Measurements from ENCODE around the gene NOX4.
A peak's percentile ranks its signal among the peaks of the same experiment; 100 is the strongest.
"Not testable (repeated sequence)": the region's sequence is repeated elsewhere in the genome, so short reads cannot be mapped to it uniquely, and the experiment has no call there.

DNA sequence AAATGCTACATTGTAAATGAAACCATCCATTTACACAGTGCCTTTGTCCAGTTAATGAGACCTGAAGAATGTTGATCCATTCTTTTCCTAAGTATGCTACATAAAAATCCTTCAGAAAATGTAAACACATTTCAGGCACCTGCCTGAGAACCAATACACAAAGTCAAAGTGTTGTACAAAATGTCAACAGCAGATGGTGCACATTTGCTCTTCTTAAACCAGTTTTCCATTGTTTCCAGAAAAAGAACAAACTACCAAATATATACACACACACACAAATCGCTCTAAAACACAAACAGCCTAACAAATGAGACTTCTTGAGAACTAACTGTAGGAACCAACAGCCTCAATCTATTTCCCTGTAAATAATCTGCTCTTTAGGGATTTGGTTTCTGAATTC lies 157.5 kb downstream of the NOX4 start:
- not testable (repeated sequence) for TF ChIP-seq POLR2A (IDR thresholded peaks at IDR 0.05)
- TF ChIP-seq, protein P1, sequence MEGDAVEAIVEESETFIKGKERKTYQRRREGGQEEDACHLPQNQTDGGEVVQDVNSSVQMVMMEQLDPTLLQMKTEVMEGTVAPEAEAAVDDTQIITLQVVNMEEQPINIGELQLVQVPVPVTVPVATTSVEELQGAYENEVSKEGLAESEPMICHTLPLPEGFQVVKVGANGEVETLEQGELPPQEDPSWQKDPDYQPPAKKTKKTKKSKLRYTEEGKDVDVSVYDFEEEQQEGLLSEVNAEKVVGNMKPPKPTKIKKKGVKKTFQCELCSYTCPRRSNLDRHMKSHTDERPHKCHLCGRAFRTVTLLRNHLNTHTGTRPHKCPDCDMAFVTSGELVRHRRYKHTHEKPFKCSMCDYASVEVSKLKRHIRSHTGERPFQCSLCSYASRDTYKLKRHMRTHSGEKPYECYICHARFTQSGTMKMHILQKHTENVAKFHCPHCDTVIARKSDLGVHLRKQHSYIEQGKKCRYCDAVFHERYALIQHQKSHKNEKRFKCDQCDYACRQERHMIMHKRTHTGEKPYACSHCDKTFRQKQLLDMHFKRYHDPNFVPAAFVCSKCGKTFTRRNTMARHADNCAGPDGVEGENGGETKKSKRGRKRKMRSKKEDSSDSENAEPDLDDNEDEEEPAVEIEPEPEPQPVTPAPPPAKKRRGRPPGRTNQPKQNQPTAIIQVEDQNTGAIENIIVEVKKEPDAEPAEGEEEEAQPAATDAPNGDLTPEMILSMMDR (IDR thresholded peaks at IDR 0.05) = peak; percentile 51 to 64 (median 58)
